NCI-H2107 treated with DMSO at 0.1 percent for 48 hours (cell line): ENCODE data around the gene CDH11.

Source experiments
- DNase-seq: peaks from one replicate; lab custom pipeline; 2025; ENCODE audit not compliant: unreplicated experiment; lab: John Stamatoyannopoulos, UW

CDH11 gene

GRCh38 chr16:65041667-65042066 is 80.2 kb downstream of the CDH11 start:
- DNase-seq: no peak

GRCh38 chr16:65038100-65038499 is 83.8 kb downstream of the CDH11 start:
- DNase-seq: no peak

- DNase-seq: no peak
These were observed 84.3 kb downstream of the CDH11 start for GRCh38 chr16:65037556-65037955.

- no peak for DNase-seq
These were observed 86.9 kb downstream of the CDH11 start for GRCh38 chr16:65034915-65035314.

GRCh38 chr16:65032387-65032786 is 89.5 kb downstream of the CDH11 start:
- DNase-seq: no peak

GRCh38 chr16:65024767-65025178 is 97.1 kb downstream of the CDH11 start:
- no peak for DNase-seq

GRCh38 chr16:65023802-65024201 is 98.1 kb downstream of the CDH11 start:
- no peak for DNase-seq

- DNase-seq: no peak
These were observed 99.8 kb downstream of the CDH11 start for GRCh38 chr16:65021852-65022595.

- no peak for DNase-seq
These were observed 105.1 kb downstream of the CDH11 start for GRCh38 chr16:65016754-65017153.

- DNase-seq: no peak
These were observed 106.3 kb downstream of the CDH11 start for GRCh38 chr16:65015599-65015998.

- no peak for DNase-seq
These were observed 109.5 kb downstream of the CDH11 start for GRCh38 chr16:65012357-65012756.

- no peak for DNase-seq
These were observed 111.7 kb downstream of the CDH11 start for GRCh38 chr16:65010125-65010524.

GRCh38 chr16:65005696-65006095 is 116.2 kb downstream of the CDH11 start:
- DNase-seq: no peak

- DNase-seq: no peak
These were observed 117.3 kb downstream of the CDH11 start for GRCh38 chr16:65004570-65004969.

- no peak for DNase-seq
These were observed 118.2 kb downstream of the CDH11 start for GRCh38 chr16:65003621-65004020.

- DNase-seq: no peak
These were observed 119.6 kb downstream of the CDH11 start for GRCh38 chr16:65002265-65002664.

- DNase-seq: no peak
These were observed 121.2 kb downstream of the CDH11 start for GRCh38 chr16:65000654-65001053.

GRCh38 chr16:64997751-64998150 is 124.1 kb downstream of the CDH11 start:
- DNase-seq: no peak

- DNase-seq: no peak
These were observed 124.7 kb downstream of the CDH11 start for GRCh38 chr16:64997121-64997520.

- no peak for DNase-seq
These were observed 125.2 kb downstream of the CDH11 start for GRCh38 chr16:64996641-64997040.

GRCh38 chr16:64993464-64993863 is 128.4 kb downstream of the CDH11 start:
- no peak for DNase-seq

GRCh38 chr16:64991001-64991400 is 130.9 kb downstream of the CDH11 start:
- DNase-seq: no peak

GRCh38 chr16:64990101-64990500 is 131.8 kb downstream of the CDH11 start:
- no peak for DNase-seq
